Measurements from ENCODE around the gene KRT72.

KRT72 gene

DNA sequence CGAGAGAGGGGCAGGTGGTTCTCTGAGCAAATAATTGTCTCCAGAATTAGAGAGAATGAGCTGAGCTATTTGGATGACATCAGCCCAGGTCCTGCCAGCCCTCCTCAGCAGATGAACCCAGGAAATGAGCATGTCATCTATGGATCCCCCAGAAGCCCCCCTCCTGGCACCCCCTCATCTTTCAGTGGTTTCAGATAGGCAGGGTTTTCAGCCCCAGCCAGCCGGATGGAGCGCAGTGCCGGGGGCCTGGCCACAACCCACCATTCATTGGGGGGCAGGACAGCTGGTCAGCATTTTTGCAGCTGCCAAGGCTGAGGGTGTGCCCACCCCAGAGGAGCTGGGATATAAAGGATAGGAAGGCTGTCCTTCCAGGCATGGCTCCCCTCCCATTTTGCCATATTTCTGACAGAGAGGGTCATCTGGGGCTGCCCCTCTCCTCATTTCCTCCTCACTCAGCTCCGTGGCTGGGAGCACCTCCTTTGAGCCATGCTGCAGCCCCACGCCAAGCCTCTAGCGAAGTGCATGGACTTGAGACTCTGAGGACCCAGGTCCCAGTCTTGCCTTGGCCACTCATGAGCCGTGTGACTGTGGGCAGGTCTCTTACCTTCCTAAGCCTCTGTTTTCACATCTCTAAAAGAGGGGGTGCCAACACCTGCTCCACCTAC is 42.4 kb downstream of the KRT72 start:
- TF ChIP-seq TAF1 (IDR thresholded peaks at IDR 0.05; ENCODE audit: borderline replicate concordance, insufficient read depth, low read length) (no peak), POLR2AphosphoS5 (IDR thresholded peaks at IDR 0.05; ENCODE audit: low read depth, low read length) (no peak), FOXP2 (optimal IDR thresholded peaks at IDR 0.05; ENCODE audit: borderline replicate concordance, extremely low read depth, extremely low read length, insufficient read depth) (no peak), SIN3A (IDR thresholded peaks at IDR 0.05; ENCODE audit: borderline replicate concordance, insufficient read depth, low read length) (no peak)
- TF ChIP-seq, protein P1, sequence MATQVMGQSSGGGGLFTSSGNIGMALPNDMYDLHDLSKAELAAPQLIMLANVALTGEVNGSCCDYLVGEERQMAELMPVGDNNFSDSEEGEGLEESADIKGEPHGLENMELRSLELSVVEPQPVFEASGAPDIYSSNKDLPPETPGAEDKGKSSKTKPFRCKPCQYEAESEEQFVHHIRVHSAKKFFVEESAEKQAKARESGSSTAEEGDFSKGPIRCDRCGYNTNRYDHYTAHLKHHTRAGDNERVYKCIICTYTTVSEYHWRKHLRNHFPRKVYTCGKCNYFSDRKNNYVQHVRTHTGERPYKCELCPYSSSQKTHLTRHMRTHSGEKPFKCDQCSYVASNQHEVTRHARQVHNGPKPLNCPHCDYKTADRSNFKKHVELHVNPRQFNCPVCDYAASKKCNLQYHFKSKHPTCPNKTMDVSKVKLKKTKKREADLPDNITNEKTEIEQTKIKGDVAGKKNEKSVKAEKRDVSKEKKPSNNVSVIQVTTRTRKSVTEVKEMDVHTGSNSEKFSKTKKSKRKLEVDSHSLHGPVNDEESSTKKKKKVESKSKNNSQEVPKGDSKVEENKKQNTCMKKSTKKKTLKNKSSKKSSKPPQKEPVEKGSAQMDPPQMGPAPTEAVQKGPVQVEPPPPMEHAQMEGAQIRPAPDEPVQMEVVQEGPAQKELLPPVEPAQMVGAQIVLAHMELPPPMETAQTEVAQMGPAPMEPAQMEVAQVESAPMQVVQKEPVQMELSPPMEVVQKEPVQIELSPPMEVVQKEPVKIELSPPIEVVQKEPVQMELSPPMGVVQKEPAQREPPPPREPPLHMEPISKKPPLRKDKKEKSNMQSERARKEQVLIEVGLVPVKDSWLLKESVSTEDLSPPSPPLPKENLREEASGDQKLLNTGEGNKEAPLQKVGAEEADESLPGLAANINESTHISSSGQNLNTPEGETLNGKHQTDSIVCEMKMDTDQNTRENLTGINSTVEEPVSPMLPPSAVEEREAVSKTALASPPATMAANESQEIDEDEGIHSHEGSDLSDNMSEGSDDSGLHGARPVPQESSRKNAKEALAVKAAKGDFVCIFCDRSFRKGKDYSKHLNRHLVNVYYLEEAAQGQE (IDR thresholded peaks at IDR 0.05; ENCODE audit: insufficient read depth in 1 of 2, low read depth in 2 of 2, low read length in 2 of 2), result no peak

DNA sequence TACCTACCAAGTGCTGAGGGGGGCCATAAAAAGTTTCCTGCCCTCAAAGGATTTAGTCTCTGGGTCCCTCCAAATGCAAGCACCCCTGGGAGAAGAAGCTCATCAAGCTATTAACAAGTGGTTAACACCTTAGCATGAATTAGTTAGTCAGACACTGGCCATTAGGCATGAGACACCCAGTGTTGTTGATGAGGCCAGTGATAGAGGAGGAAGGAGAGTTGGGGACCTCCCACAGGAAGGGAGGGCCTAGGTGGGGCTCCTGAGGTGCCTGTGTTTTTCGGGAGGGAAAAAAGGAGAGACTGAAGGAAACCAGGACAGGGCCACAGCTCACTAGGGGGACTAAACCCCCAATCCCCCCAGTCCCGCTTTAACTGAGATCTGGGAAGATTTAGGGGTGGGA is 43.8 kb downstream of the KRT72 start:
- TF ChIP-seq, protein P1 (IDR thresholded peaks at IDR 0.05; ENCODE audit: insufficient read depth in 1 of 2, low read depth in 2 of 2, low read length in 2 of 2), result no peak

DNA sequence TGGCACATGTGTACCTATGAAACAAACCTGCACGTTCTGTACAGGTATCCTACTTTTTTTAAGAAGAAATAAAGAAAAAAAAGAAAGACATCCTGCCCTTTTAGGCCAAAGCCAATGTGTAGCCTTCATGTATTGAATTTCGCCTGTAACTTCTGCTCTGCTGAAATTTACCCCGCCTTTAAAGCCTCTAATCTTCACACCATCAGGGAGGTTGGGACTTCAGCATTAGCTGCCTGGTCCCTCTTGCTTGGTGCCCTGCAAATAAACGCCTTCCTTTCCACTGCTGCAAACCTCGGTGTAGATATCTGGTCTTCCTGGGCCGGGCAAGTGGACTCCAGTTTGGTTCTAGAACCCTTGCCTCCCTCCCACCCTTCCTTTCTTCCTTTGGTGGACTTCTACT is 45.7 kb downstream of the KRT72 start:
- TF ChIP-seq TAF1 (IDR thresholded peaks at IDR 0.05; ENCODE audit: borderline replicate concordance, insufficient read depth, low read length) (no peak), FOXP2 (optimal IDR thresholded peaks at IDR 0.05; ENCODE audit: borderline replicate concordance, extremely low read depth, extremely low read length, insufficient read depth) (no peak)
- TF ChIP-seq, protein P1 (IDR thresholded peaks at IDR 0.05; ENCODE audit: insufficient read depth in 1 of 2, low read depth in 2 of 2, low read length in 2 of 2), result no peak

DNA sequence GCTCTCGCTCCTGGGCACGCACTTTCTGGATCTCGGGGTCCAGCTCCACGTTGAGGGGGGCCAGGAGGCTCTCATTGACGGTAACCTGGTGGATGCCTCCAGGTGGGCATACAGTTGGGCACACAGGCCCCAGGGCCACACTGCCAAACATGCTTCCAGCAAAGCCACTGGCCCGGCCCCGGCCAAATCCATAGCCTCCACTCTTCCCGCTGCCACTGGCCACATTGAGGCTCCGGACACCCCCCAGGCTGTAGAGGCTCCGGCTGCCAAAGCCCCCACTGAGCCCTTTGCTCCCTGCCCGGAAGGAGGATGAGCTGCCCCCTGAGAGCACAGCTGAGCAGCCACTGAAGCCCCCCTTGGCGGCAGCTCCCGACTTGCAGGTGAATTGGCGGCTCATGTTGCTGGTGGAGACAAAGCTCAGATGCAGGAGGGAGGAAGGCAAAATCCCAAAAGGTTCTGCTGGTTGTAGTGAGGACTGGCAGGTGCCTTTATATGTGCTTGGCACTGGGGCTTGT is 48.5 kb downstream of the KRT72 start, which contains the start of gene KRT71:
KRT71 (minus strand) TSS at position 465 of the 515 bp plus-strand sequence; CDS start at position 397, 68 bp downstream.
- TF ChIP-seq TAF1 (IDR thresholded peaks at IDR 0.05; ENCODE audit: borderline replicate concordance, insufficient read depth, low read length), result no peak
- TF ChIP-seq POLR2AphosphoS5 (IDR thresholded peaks at IDR 0.05; ENCODE audit: low read depth, low read length), result no peak
- no peak for TF ChIP-seq SIN3A (IDR thresholded peaks at IDR 0.05; ENCODE audit: borderline replicate concordance, insufficient read depth, low read length)
- TF ChIP-seq, protein P1 (IDR thresholded peaks at IDR 0.05; ENCODE audit: insufficient read depth in 1 of 2, low read depth in 2 of 2, low read length in 2 of 2), result no peak
- TF ChIP-seq FOXP2 (optimal IDR thresholded peaks at IDR 0.05; ENCODE audit: borderline replicate concordance, extremely low read depth, extremely low read length, insufficient read depth), result no peak

DNA sequence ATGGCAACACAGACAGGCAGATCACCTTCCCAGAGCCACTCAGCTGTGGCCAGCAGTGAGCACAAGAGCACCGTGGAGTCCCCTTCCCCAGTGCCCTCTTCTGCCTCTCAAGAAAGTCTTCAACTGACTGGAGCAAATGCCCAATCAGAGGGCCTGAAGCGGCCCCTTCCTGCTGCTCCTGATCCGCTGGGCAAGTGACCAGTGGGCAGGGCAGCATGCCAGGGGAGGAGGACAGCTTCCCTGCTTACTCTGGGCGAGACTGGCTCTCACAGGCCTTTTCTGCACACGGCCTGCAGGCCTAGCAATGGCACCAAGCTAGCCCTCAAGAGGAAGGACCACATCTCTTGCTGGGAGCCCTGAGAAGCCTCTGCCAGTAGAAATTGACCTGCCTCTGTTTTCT is 49.2 kb downstream of the KRT72 start:
- TF ChIP-seq SIN3A (IDR thresholded peaks at IDR 0.05; ENCODE audit: borderline replicate concordance, insufficient read depth, low read length) (no peak), POLR2AphosphoS5 (IDR thresholded peaks at IDR 0.05; ENCODE audit: low read depth, low read length) (no peak), FOXP2 (optimal IDR thresholded peaks at IDR 0.05; ENCODE audit: borderline replicate concordance, extremely low read depth, extremely low read length, insufficient read depth) (no peak), TAF1 (IDR thresholded peaks at IDR 0.05; ENCODE audit: borderline replicate concordance, insufficient read depth, low read length) (no peak)
- TF ChIP-seq, protein P1 (IDR thresholded peaks at IDR 0.05; ENCODE audit: insufficient read depth in 1 of 2, low read depth in 2 of 2, low read length in 2 of 2), result no peak
